HepG2 (cell line): Measurements from ENCODE around the gene ASB16. TPM values are rescaled to one million over a fixed set of nuclear protein-coding genes. Genes with fewer than 3 reads are reported as not detected.

Source experiments
- ATAC-seq: fragments of 200-7000 bp; cut with Tn5 transposase; 3 replicates; pipeline ENCODE4 v1.9.1; 2020; ENCODE audit warnings: mild to moderate bottlenecking, moderate library complexity
- BruUV-seq: library from RNA; stranded (reverse); fragments of 400-500 nt; replicated peaks from 2 replicates; lab custom pipeline; 2021; lab: Mats Ljungman, UMichigan
- CTCF ChIA-PET: fragments of 300-600 bp; formaldehyde crosslinking; extraction: SDS; loops from one replicate; lab custom pipeline; 2021; ENCODE audit warnings: low total read pairs, inconsistent platforms, low intra/inter-chr PET ratio; lab: Yijun Ruan, JAX
- POLR2A ChIA-PET: fragments of 350-600 bp; sonication (Branson Sonifier 250); formaldehyde crosslinking; loops from one replicate; lab custom pipeline; 2020; ENCODE audit warnings: antibody characterized with exemption, inconsistent platforms; lab: Yijun Ruan, JAX
- DNase-seq: peaks from one replicate; pipeline ENCODE4 v3.0.0-alpha.2; 2015; ENCODE audit warnings: low spot score
- FAIRE-seq: peaks from 3 replicates; lab custom pipeline; 2011; peaks lifted over from hg19 to GRCh38; lab: Jason Lieb, UNC
- H2AFZ ChIP-seq: one replicate; pipeline ENCODE4 v1.6.1; 2011; ENCODE audit warnings: low read length, inconsistent platforms
- H3K27ac ChIP-seq: fragments of 300-600 bp; 3 replicates; pipeline ENCODE4 v1.8.0; 2011; ENCODE audit warnings: mixed run types, mild to moderate bottlenecking, mixed read lengths, low read length, inconsistent platforms; ENCODE audit not compliant: insufficient read depth; ENCODE audit errors: extremely low read length
- H3K27me3 ChIP-seq, 2 experiments: fragments of 200-600 bp in 1 of 2; 2 replicates in 1 of 2; 3 replicates in 1 of 2; pipeline versions ENCODE4 v1.6.0 to v1.8.0; 2011; ENCODE audit warnings: low read length in 2 of 2, mild to moderate bottlenecking in 2 of 2, moderate library complexity in 2 of 2, inconsistent platforms in 1 of 2; ENCODE audit not compliant: insufficient read depth in 2 of 2, control insufficient read depth in 1 of 2
- H3K36me3 ChIP-seq, 2 experiments: fragments of 200-600 bp in 1 of 2; replicated peaks in 1 of 2; 2 replicates in 1 of 2; 3 replicates in 1 of 2; pipeline versions ENCODE4 v1.5.1 to v1.8.0; 2011; ENCODE audit warnings: low read length in 2 of 2, inconsistent platforms in 1 of 2; ENCODE audit not compliant: insufficient read depth in 2 of 2, control insufficient read depth in 1 of 2
- H3K4me1 ChIP-seq: 2 replicates; pipeline ENCODE4 v1.5.1; 2012; ENCODE audit warnings: low read length, inconsistent platforms; ENCODE audit not compliant: insufficient read depth
- H3K4me2 ChIP-seq: 2 replicates; pipeline ENCODE4 v1.6.0; 2011; ENCODE audit warnings: low read depth, low read length, inconsistent platforms
- H3K4me3 ChIP-seq, 3 experiments: fragments of 200-600 bp in 1 of 3; sonication (generic), shearing (Covaris generic) in 1 of 3; replicated peaks in 1 of 3; 2 replicates each; pipeline ENCODE4 v1.5.1; 2011 to 2016; ENCODE audit warnings: low read length in 3 of 3, inconsistent platforms in 2 of 3, low read depth in 2 of 3, mild to moderate bottlenecking in 2 of 3, control low read depth in 1 of 3, mixed read lengths in 1 of 3; ENCODE audit not compliant: insufficient read depth in 1 of 3
- H3K79me2 ChIP-seq: one replicate; pipeline ENCODE4 v1.6.1; 2011; ENCODE audit warnings: low read length, inconsistent platforms; ENCODE audit not compliant: insufficient read depth
- H3K9ac ChIP-seq: 2 replicates; pipeline ENCODE4 v1.6.0; 2011; ENCODE audit warnings: mild to moderate bottlenecking, low read depth, low read length, inconsistent platforms; ENCODE audit not compliant: insufficient read depth
- H3K9me3 ChIP-seq: 2 replicates; pipeline ENCODE4 v1.5.1; 2012; ENCODE audit warnings: mild to moderate bottlenecking, low read length
- H4K20me1 ChIP-seq: 2 replicates; pipeline ENCODE4 v1.6.0; 2011; ENCODE audit warnings: inconsistent platforms, mild to moderate bottlenecking, low read length, moderate library complexity; ENCODE audit not compliant: insufficient read depth
- ARNT2 ChIP-seq: sonication (generic); formaldehyde crosslinking; IDR thresholded peaks from 2 replicates; pipeline ENCODE4 v1.8.0; 2022; ENCODE audit warnings: mild to moderate bottlenecking, low read depth, missing genetic modification reagents, moderate library complexity
- ATF7 ChIP-seq, 2 experiments: fragments of 450-650 bp in 1 of 2; sonication (generic) in 1 of 2; formaldehyde crosslinking in 1 of 2; IDR thresholded peaks; 2 replicates each; pipeline versions ENCODE4 v1.4.0 to v1.6.1; 2016 to 2020; ENCODE audit warnings: antibody characterized with exemption in 1 of 2, mild to moderate bottlenecking in 1 of 2, missing genetic modification reagents in 1 of 2
- GATAD1 ChIP-seq: IDR thresholded peaks from 2 replicates; pipeline ENCODE4 v1.6.1; 2016; ENCODE audit warnings: missing genetic modification reagents, missing compliant biosample characterization
- HOXA3 ChIP-seq: sonication (generic); formaldehyde crosslinking; IDR thresholded peaks from 2 replicates; pipeline ENCODE4 v1.5.0; 2020; ENCODE audit warnings: missing genetic modification reagents
- KLF11 ChIP-seq: IDR thresholded peaks from 2 replicates; pipeline ENCODE4 v1.6.1; 2016; ENCODE audit warnings: missing compliant biosample characterization
- KLF12 ChIP-seq: sonication (generic); formaldehyde crosslinking; IDR thresholded peaks from 2 replicates; pipeline ENCODE4 v1.4.0; 2020; ENCODE audit warnings: missing genetic modification reagents, borderline replicate concordance
- KLF16 ChIP-seq, 2 experiments: sonication (generic) in 1 of 2; formaldehyde crosslinking in 1 of 2; IDR thresholded peaks; 2 replicates each; pipeline versions ENCODE4 v1.6.1 to v1.8.0; 2016 to 2023; ENCODE audit warnings: missing genetic modification reagents in 2 of 2, missing compliant biosample characterization in 1 of 2
- MAZ ChIP-seq, 2 experiments: sonication (generic) in 1 of 2; formaldehyde crosslinking in 1 of 2; IDR thresholded peaks; 2 replicates each; pipeline versions ENCODE4 v1.5.0 to v1.6.1; 2012 to 2020; ENCODE audit warnings: low read depth in 2 of 2, mild to moderate bottlenecking in 2 of 2, borderline replicate concordance in 1 of 2, improper control_type of control experiment in 1 of 2, low read length in 1 of 2, missing genetic modification reagents in 1 of 2, moderate library complexity in 1 of 2
- SALL1 ChIP-seq: sonication (generic); formaldehyde crosslinking; IDR thresholded peaks from 2 replicates; pipeline ENCODE4 v1.8.0; 2022; ENCODE audit warnings: mild to moderate bottlenecking, missing genetic modification reagents
- YY1 ChIP-seq: IDR thresholded peaks from 2 replicates; pipeline ENCODE4 v1.6.1; 2011; ENCODE audit warnings: low read length, low read depth, moderate library complexity, mild to moderate bottlenecking; ENCODE audit not compliant: insufficient read depth, insufficient replicate concordance
- ZBTB3 ChIP-seq: sonication (generic); formaldehyde crosslinking; IDR thresholded peaks from 2 replicates; pipeline ENCODE4 v1.4.0; 2020; ENCODE audit warnings: low read depth, mild to moderate bottlenecking, moderate library complexity, missing genetic modification reagents, borderline replicate concordance
- ZNF563 ChIP-seq: sonication (generic); formaldehyde crosslinking; IDR thresholded peaks from 2 replicates; pipeline ENCODE4 v1.8.0; 2022; ENCODE audit warnings: mild to moderate bottlenecking, moderate library complexity, missing genetic modification reagents
- ZNF567 ChIP-seq: sonication (generic); formaldehyde crosslinking; IDR thresholded peaks from 2 replicates; pipeline ENCODE4 v1.8.1; 2023; ENCODE audit warnings: mild to moderate bottlenecking, missing genetic modification reagents, borderline replicate concordance
- ZNF773 ChIP-seq: sonication (generic); formaldehyde crosslinking; IDR thresholded peaks from 2 replicates; pipeline ENCODE4 v1.4.0; 2020; ENCODE audit warnings: missing genetic modification reagents, borderline replicate concordance
- WGBS: methylation state at CpG from one replicate; pipeline ENCODE4 v1.1.6; 2017; ENCODE audit warnings: low lambda C conversion rate; 5-methylcytosine and 5-hydroxymethylcytosine counted together
- in situ Hi-C: cut with HindIII; loops from 2 replicates; pipeline ENCODE4 v1.10.0; 2017; ENCODE audit warnings: low pct_unique_long_range_greater_than_20kb; ENCODE audit not compliant: extremely low pct_ligation_motif_present
- intact Hi-C: fragments of 100-400 bp; cut with micrococcal nuclease; formaldehyde crosslinking; loops from one replicate; pipeline ENCODE4 v1.10.0; 2022; ENCODE audit not compliant: unreplicated experiment
- polyA plus RNA-seq, 8 experiments: library from polyadenylated mRNA; depleted of rRNA in 3 of 8; stranded (reverse) in 7 of 8; unstranded in 1 of 8; fragments of >200 nt; fragmentation: Illumina TruSeq in 4 of 8; extraction: Trizol in 4 of 8; gene quantifications; 2 replicates each; pipeline versions ENCODE4 v1.2.1 to v1.2.3, GENCODE V29; 2011 to 2016; ENCODE audit warnings: low read depth in 4 of 8, missing spikeins in 1 of 8, mixed read lengths in 1 of 8; ENCODE audit not compliant: insufficient read depth in 1 of 8
- total RNA-seq, 5 experiments: library from RNA; depleted of rRNA; stranded (reverse); fragments of >200 nt; fragmentation: Illumina TruSeq; extraction: Trizol; gene quantifications; 2 replicates each; pipeline ENCODE4 v1.2.3, GENCODE V29; 2016; ENCODE audit warnings: low read depth in 1 of 5
- TF ChIP-seq, protein P1 (sequence below): sonication (generic); formaldehyde crosslinking; conservative IDR thresholded peaks from 2 replicates; pipeline ENCODE4 v1.5.0; 2020; ENCODE audit warnings: missing genetic modification reagents
- TF ChIP-seq, protein P2 (sequence below): sonication (generic); formaldehyde crosslinking; IDR thresholded peaks from 2 replicates; pipeline ENCODE4 v1.5.0; 2020; ENCODE audit warnings: mild to moderate bottlenecking, missing genetic modification reagents, borderline replicate concordance
- TF ChIP-seq, protein P3 (sequence below): IDR thresholded peaks from 2 replicates; pipeline ENCODE4 v1.6.1; 2016; ENCODE audit warnings: missing genetic modification reagents, missing compliant biosample characterization

Gene ASB16
- total and polyA plus RNA-seq, 2 of the 13 experiments (the other 11 are each of a cell fraction or from before 2014, with no cell fraction given), result 0.07 TPM; not detected in 1

DNA sequence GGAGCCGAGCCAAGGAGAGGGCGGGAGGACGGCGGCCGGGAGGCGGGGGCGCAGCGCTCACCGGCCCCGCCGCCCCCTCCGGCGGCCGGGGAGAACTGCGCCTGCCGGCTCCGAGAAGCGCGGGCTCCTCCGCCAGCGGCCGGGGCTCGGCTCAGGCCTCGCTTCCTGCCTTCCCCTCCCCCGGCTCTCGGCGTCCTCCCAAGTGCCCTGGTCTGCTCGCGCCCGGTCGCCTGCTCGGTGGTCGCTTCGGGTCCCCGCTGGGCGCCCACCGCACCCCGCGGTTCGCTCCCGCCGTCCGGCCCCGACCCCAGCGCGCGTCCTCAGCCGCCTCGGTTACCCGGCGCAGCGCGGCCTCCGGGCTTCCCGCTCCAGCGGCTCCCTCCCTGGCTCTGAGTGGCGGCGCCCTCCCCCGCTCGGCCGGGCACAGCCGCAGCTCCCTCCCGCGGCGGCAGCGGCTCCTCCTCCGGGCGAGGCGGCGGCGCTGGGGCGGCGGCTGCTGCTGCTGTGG lies 48.7 kb downstream of the ASB16 start:
- Histone ChIP-seq H4K20me1 (no peaks in the 10 kb centered on the region; the same call in 1 of the 2 replicates), H3K4me1 (peaks cover 34% of the 10 kb centered on the region), H2AFZ (no peak overlapping the region), H3K9me3 (no peaks in the 10 kb centered on the region), H3K36me3 (peaks cover 20 to 29% of the 10 kb centered on the region in 2 experiments), H3K9ac (peak overlapping the region; percentile 94), H3K4me3 (peak overlapping the region; percentile 88 to 99 (median 98); a peak in 5 of 6 replicates), H3K79me2 (peaks cover 28% of the 10 kb centered on the region), H3K27ac (peak overlapping the region; percentile 89), H3K4me2 (peak overlapping the region; percentile 52), H3K27me3 (no peaks in the 10 kb centered on the region; a peak in 1 of 5 replicates)
- ChIA-PET CTCF (interaction anchor here (2.3 kb wide), 1 partner anchor 16 kb away, joined by 13 read pairs; no protein-coding TSS in a partner anchor), POLR2A (interaction anchor here (0.6 to 3.9 kb wide), 6 partner anchors 9 to 144 kb away, joined by 3 to 25 read pairs (median 5); partner anchors contain the start of genes ATXN7L3, FAM171A2, SLC25A39 and TMUB2)
- in situ Hi-C loops, result no loop called here
- under 1% methylated on average over 26 of the region's 73 CpGs for WGBS
- ATAC-seq (peak; percentile 15), DNase-seq (peak; percentile 48), FAIRE-seq (no peak)
- intact Hi-C loops, result loop anchor here (2.0 kb wide), 2 partner anchors 16 to 106 kb away; partner anchors contain the start of gene SLC25A39
- BruUV-seq, result no TSS peak
- TF ChIP-seq ZNF563 (CRISPR knock-in tag) (peak; percentile 63), KLF12 (no peak), SALL1 (CRISPR knock-in tag) (0 out of 2 replicates have a peak, but pooled peaks have one; percentile 9), KLF16 (CRISPR knock-in tag; IDR thresholded peaks at IDR 0.05) (no peak), ATF7 (IDR thresholded peaks at IDR 0.05) (no peak), ATF7 (CRISPR knock-in tag; IDR thresholded peaks at IDR 0.05) (no peak), MAZ (IDR thresholded peaks at IDR 0.05; ENCODE audit: borderline replicate concordance, low read depth, low read length) (peak; percentile 43), MAZ (CRISPR knock-in tag; IDR thresholded peaks at IDR 0.05; ENCODE audit: low read depth) (peak; percentile 4; the same call in 1 of the 2 replicates), ZBTB3 (CRISPR knock-in tag) (no peak), ZNF773 (CRISPR knock-in tag) (peak; percentile 62; the same call in 1 of the 2 replicates), ARNT2 (CRISPR knock-in tag) (no peak), HOXA3 (peak; percentile 48), ZNF567 (CRISPR knock-in tag) (no peak), KLF11 (CRISPR knock-in tag) (no peak), GATAD1 (CRISPR knock-in tag) (no peak), YY1 (peak; percentile 33)
- TF ChIP-seq, protein P1, sequence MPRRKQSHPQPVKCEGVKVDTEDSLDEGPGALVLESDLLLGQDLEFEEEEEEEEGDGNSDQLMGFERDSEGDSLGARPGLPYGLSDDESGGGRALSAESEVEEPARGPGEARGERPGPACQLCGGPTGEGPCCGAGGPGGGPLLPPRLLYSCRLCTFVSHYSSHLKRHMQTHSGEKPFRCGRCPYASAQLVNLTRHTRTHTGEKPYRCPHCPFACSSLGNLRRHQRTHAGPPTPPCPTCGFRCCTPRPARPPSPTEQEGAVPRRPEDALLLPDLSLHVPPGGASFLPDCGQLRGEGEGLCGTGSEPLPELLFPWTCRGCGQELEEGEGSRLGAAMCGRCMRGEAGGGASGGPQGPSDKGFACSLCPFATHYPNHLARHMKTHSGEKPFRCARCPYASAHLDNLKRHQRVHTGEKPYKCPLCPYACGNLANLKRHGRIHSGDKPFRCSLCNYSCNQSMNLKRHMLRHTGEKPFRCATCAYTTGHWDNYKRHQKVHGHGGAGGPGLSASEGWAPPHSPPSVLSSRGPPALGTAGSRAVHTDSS (CRISPR knock-in tag), result 0 out of 2 replicates have a peak, but pooled peaks have one; percentile 22
- TF ChIP-seq, protein P2, sequence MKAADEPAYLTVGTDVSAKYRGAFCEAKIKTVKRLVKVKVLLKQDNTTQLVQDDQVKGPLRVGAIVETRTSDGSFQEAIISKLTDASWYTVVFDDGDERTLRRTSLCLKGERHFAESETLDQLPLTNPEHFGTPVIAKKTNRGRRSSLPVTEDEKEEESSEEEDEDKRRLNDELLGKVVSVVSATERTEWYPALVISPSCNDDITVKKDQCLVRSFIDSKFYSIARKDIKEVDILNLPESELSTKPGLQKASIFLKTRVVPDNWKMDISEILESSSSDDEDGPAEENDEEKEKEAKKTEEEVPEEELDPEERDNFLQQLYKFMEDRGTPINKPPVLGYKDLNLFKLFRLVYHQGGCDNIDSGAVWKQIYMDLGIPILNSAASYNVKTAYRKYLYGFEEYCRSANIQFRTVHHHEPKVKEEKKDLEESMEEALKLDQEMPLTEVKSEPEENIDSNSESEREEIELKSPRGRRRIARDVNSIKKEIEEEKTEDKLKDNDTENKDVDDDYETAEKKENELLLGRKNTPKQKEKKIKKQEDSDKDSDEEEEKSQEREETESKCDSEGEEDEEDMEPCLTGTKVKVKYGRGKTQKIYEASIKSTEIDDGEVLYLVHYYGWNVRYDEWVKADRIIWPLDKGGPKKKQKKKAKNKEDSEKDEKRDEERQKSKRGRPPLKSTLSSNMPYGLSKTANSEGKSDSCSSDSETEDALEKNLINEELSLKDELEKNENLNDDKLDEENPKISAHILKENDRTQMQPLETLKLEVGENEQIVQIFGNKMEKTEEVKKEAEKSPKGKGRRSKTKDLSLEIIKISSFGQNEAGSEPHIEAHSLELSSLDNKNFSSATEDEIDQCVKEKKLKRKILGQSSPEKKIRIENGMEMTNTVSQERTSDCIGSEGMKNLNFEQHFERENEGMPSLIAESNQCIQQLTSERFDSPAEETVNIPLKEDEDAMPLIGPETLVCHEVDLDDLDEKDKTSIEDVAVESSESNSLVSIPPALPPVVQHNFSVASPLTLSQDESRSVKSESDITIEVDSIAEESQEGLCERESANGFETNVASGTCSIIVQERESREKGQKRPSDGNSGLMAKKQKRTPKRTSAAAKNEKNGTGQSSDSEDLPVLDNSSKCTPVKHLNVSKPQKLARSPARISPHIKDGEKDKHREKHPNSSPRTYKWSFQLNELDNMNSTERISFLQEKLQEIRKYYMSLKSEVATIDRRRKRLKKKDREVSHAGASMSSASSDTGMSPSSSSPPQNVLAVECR, result 0 out of 2 replicates have a peak, but pooled peaks have one; percentile 2
- TF ChIP-seq, protein P3, sequence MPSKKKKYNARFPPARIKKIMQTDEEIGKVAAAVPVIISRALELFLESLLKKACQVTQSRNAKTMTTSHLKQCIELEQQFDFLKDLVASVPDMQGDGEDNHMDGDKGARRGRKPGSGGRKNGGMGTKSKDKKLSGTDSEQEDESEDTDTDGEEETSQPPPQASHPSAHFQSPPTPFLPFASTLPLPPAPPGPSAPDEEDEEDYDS (CRISPR knock-in tag), result no peak
